GM23338 (cell line): ENCODE data around the gene CRABP1. TPM values are rescaled to one million over a fixed set of nuclear protein-coding genes. Genes with fewer than 3 reads are reported as not detected.

Experiments
- REST ChIP-seq: IDR thresholded peaks from one replicate; pipeline ENCODE4 v1.6.1; 2018; ENCODE audit warnings: antibody characterized with exemption; ENCODE audit not compliant: unreplicated experiment
- polyA plus RNA-seq: library from polyadenylated mRNA; unstranded; fragments of >200 nt; fragmentation: Nextera tagmentation; extraction: Ambion mirVana; gene quantifications from 2 replicates; pipeline ENCODE4 v1.2.1, GENCODE V29; 2016
- small RNA-seq: library from RNA; depleted of rRNA; stranded (forward); fragments of <200 nt; gene quantifications from one replicate; pipeline ENCODE3, GENCODE V24; 2014; ENCODE audit warnings: low replicate concordance
- total RNA-seq: library from RNA; depleted of rRNA; stranded (reverse); fragments of >200 nt; shearing (Covaris generic); gene quantifications from 2 replicates; pipeline ENCODE4 v1.2.3, GENCODE V29; 2014; rRNA removed

Gene CRABP1
- total and polyA plus RNA-seq, 2 experiments from 2014 or later: 156 to 522 TPM

DNA sequence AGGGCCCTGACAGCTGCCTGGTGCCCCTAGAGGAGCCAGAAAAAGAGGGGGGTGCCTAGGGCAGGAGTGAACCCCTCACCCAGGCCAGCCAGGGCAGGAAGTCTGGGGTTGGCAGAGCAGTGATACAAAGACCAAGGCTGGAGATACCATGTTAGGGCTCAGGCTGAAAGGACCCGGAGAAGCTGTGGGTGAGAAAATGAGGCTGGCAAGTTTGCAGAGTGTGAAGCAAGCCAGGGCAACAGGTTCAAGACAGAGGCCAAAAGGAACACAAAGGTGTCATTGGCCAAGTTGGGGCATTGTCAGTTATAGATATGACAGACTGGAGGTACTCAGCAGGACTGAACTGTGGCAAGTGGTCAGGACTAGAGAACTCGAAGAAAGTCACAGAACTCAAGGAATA, 57.2 kb downstream of the CRABP1 start (continued):
- no peak for TF ChIP-seq REST

Small RNA genes lying within 50 kb of the gene (small RNA-seq; reads per million reads assigned to genes)
- gene AC090607.5: not detected

Other genes with a start within 250 kb of the CRABP1 start
- gene SH2D7, start 247.8 kb upstream of the CRABP1 start, total RNA-seq: not detected in 2 replicates
- gene SH2D7, start 247.8 kb upstream of the CRABP1 start, polyA plus RNA-seq: 0.31 and 0.33 TPM in 2 replicates
- 62.6 and 64.4 TPM in 2 replicates for gene CIB2, start 208.9 kb upstream of the CRABP1 start, total RNA-seq
- 56.6 and 59.5 TPM in 2 replicates for gene CIB2, start 208.9 kb upstream of the CRABP1 start, polyA plus RNA-seq
- gene IDH3A, start 191.0 kb upstream of the CRABP1 start, total RNA-seq: 40.5 and 41.6 TPM in 2 replicates
- 18.6 and 24.1 TPM in 2 replicates for gene IDH3A, start 191.0 kb upstream of the CRABP1 start, polyA plus RNA-seq
- gene ACSBG1, start 105.8 kb upstream of the CRABP1 start, total RNA-seq: 7.3 and 10.0 TPM in 2 replicates
- 1.9 TPM in 2 replicates for gene ACSBG1, start 105.8 kb upstream of the CRABP1 start, polyA plus RNA-seq
- 10.3 and 12.5 TPM in 2 replicates for gene DNAJA4, start 75.8 kb upstream of the CRABP1 start, total RNA-seq
- 5.0 and 5.4 TPM in 2 replicates for gene DNAJA4, start 75.8 kb upstream of the CRABP1 start, polyA plus RNA-seq
- 47.0 and 59.4 TPM in 2 replicates for gene SKIC8, start 40.7 kb upstream of the CRABP1 start, total RNA-seq
- 68.6 and 73.8 TPM in 2 replicates for gene SKIC8, start 40.7 kb upstream of the CRABP1 start, polyA plus RNA-seq
- 68.4 and 78.2 TPM in 2 replicates for gene IREB2, start 97.9 kb downstream of the CRABP1 start, total RNA-seq
- 19.2 and 23.4 TPM in 2 replicates for gene IREB2, start 97.9 kb downstream of the CRABP1 start, polyA plus RNA-seq
- 5.0 and 5.5 TPM in 2 replicates for gene HYKK, start 167.2 kb downstream of the CRABP1 start, total RNA-seq
- gene HYKK, start 167.2 kb downstream of the CRABP1 start, polyA plus RNA-seq: 2.9 and 4.0 TPM in 2 replicates
- 301 and 322 TPM in 2 replicates for gene PSMA4, start 200.1 kb downstream of the CRABP1 start, total RNA-seq
- gene PSMA4, start 200.1 kb downstream of the CRABP1 start, polyA plus RNA-seq: 466 and 552 TPM in 2 replicates
- 19.6 and 26.2 TPM in 2 replicates for gene CHRNA5, start 225.2 kb downstream of the CRABP1 start, total RNA-seq
- gene CHRNA5, start 225.2 kb downstream of the CRABP1 start, polyA plus RNA-seq: 23.3 and 29.3 TPM in 2 replicates